Nephron (organoid): Measurements from ENCODE around the gene SLC12A9.
"Not testable (repeated sequence)": the region's sequence is repeated elsewhere in the genome, so short reads cannot be mapped to it uniquely, and the experiment has no call there.

Source experiments
- H3K27ac Mint-ChIP-seq, 3 experiments: 2 replicates each; pipeline ENCODE4 v1.8.0; 2020; ENCODE audit warnings: mixed read lengths in 3 of 3, mild to moderate bottlenecking in 2 of 3, moderate library complexity in 1 of 3
- H3K27me3 Mint-ChIP-seq: 2 replicates; pipeline ENCODE4 v1.8.0; 2021; ENCODE audit warnings: low read depth, mild to moderate bottlenecking, moderate library complexity, mixed read lengths
- H3K36me3 Mint-ChIP-seq: 2 replicates; pipeline ENCODE4 v1.8.0; 2020; ENCODE audit warnings: low read depth, mixed read lengths
- H3K4me1 Mint-ChIP-seq: 2 replicates; pipeline ENCODE4 v1.8.0; 2020; ENCODE audit warnings: mixed read lengths
- H3K4me3 Mint-ChIP-seq, 3 experiments: 2 replicates each; pipeline ENCODE4 v1.8.0; 2020; ENCODE audit warnings: mild to moderate bottlenecking in 3 of 3, mixed read lengths in 3 of 3, moderate library complexity in 2 of 3
- H3K9me3 Mint-ChIP-seq: 2 replicates; pipeline ENCODE4 v1.8.0; 2020; ENCODE audit warnings: mixed read lengths
- TF ChIP-seq, protein P1 (sequence below), 3 experiments: fragments of 200-600 bp; sonication (generic); IDR thresholded peaks; one replicate each; pipeline ENCODE4 v1.5.0; 2021; ENCODE audit warnings: antibody characterized with exemption in 3 of 3; ENCODE audit not compliant: unreplicated experiment in 3 of 3

The SLC12A9 gene

DNA sequence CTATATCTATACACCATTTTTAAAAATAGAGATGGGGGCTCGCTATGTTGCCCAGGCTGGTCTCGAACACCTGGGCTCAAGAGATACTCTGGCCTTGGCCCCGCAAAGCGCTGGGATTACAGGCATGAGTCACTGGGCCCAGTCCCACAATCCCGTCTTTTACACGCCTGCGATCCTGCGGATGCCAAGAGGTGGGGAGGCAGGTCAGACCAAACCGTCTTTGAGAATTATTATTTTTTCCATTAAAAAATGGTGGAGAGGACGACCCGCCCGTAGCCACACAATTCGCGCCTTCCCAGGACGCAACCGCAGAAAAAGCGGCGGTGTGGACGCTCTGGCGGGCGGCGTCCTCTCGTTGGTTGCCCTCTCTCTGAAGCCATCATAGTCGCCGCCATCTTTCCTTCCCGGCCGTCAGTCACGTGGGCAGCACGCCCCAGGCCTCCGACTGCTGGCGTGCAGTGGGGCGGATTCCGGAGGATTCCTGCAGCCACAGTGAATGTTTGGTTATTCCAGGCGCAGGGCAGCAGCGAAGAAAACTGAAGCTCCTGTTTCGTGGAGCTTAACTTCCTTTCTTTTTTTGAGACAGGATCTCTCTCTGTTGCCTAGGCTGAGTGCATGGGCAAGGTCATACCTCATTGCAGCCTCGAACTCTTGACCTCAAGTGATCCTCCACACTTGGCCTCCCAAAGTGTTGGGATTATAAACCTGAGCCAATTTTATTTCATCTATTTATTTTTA, 15.2 kb upstream of the SLC12A9 start:
- Mint-ChIP-seq H3K9me3 (no peaks in the 10 kb centered on the region), H3K27me3 (no peaks in the 10 kb centered on the region), H3K4me3 (peak overlapping the region; percentile 77 to 81 (median 79)), H3K36me3 (no peaks in the 10 kb centered on the region), H3K4me1 (peaks cover 27% of the 10 kb centered on the region), H3K27ac (peak overlapping the region; percentile 96 to 99 (median 98))
- TF ChIP-seq, protein P1, sequence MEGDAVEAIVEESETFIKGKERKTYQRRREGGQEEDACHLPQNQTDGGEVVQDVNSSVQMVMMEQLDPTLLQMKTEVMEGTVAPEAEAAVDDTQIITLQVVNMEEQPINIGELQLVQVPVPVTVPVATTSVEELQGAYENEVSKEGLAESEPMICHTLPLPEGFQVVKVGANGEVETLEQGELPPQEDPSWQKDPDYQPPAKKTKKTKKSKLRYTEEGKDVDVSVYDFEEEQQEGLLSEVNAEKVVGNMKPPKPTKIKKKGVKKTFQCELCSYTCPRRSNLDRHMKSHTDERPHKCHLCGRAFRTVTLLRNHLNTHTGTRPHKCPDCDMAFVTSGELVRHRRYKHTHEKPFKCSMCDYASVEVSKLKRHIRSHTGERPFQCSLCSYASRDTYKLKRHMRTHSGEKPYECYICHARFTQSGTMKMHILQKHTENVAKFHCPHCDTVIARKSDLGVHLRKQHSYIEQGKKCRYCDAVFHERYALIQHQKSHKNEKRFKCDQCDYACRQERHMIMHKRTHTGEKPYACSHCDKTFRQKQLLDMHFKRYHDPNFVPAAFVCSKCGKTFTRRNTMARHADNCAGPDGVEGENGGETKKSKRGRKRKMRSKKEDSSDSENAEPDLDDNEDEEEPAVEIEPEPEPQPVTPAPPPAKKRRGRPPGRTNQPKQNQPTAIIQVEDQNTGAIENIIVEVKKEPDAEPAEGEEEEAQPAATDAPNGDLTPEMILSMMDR (IDR thresholded peaks at IDR 0.05; ENCODE audit: unreplicated experiment in 3 of 3) = no peak

DNA sequence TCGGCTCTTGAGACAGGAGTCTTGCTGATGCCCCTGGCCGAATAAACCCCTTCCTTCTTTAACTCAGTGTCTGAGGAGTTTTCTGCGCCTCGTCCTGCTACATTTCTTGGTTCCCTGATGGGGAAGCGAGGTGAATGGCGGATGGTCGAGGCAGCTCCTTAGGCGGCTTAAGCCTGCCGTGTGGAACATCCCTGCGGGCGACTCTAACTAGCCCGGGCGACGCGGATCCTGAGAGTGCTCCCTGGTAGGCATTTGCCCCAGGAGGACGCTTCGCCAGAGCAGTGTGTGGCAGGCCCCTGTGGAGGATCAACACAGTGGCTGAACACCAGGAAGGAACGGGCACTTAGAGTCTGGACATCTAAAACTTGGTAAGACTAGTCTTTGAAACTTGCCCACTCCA, 13.2 kb upstream of the SLC12A9 start:
- Mint-ChIP-seq H3K27ac (no peak overlapping the region), H3K36me3 (no peaks in the 10 kb centered on the region), H3K27me3 (no peaks in the 10 kb centered on the region), H3K4me1 (peaks cover 27% of the 10 kb centered on the region), H3K4me3 (no peak overlapping the region), H3K9me3 (no peaks in the 10 kb centered on the region)
- TF ChIP-seq, protein P1 (IDR thresholded peaks at IDR 0.05; ENCODE audit: unreplicated experiment in 3 of 3) = no peak

DNA sequence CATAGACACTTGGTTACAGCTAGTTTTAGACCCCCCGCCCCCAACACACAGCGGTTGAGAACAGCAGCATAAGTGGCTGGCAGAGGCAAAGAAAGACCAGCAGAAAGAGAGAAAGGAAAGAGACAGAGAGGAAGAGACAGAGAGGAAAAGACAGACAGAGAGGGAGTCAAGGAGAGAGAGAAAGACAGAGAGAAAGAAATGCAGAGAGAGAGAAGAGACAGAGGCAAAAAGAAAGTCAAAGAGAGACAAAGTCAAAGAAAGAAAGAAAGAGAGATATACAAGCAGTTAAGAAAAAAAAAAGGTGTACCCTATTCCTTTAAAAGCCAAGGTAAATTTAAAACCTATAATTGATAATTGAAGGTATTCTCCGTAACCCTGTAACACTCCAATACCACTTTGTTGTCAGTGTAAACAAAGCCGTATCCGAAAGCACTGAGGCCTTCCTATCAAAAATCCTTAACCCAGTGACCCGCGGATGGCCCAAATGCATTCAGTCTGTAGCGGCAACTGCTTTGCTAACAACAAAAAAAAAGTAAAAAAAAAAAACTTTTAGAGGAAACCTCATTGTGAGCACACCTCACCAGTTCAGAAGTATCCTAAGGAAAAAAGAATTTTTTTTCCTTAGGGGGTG, 11.9 kb upstream of the SLC12A9 start:
- Mint-ChIP-seq H3K9me3 (no peaks in the 10 kb centered on the region), H3K4me1 (peaks cover 24% of the 10 kb centered on the region)
- TF ChIP-seq, protein P1 (IDR thresholded peaks at IDR 0.05; ENCODE audit: unreplicated experiment in 3 of 3) = no peak

DNA sequence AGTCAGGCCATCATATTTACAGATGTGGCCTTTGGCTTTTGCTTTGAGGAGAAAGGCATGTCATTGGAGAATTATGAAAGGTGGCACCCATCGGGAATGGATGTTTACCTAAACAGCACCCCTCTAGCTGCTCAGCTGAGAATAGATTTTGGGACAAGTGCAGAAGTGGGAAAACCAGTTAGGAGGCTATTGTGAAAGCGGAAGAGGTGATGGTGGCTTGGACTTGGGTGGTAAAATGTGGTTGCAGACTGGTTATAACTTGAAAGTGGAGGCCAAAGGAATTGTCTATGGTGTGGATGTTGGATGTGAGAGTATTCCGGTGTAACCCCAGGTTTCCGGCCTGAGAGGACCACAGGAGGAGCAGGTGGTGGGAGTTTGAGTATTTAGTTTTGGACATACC, 5.2 kb upstream of the SLC12A9 start:
- no peak overlapping the region for H3K27ac Mint-ChIP-seq
- H3K27me3 Mint-ChIP-seq = peaks cover 6% of the 10 kb centered on the region
- H3K36me3 Mint-ChIP-seq = no peaks in the 10 kb centered on the region
- peaks cover 5% of the 10 kb centered on the region for H3K4me1 Mint-ChIP-seq
- H3K4me3 Mint-ChIP-seq = no peak overlapping the region
- H3K9me3 Mint-ChIP-seq = no peaks in the 10 kb centered on the region
- TF ChIP-seq, protein P1 (IDR thresholded peaks at IDR 0.05; ENCODE audit: unreplicated experiment in 3 of 3) = no peak

More for the DNA sequence above, 11.9 kb upstream of the SLC12A9 start:
- H3K27me3 Mint-ChIP-seq = no peaks in the 10 kb centered on the region
- peak overlapping the region; percentile 52 to 76 (median 69) for H3K27ac Mint-ChIP-seq
- peak overlapping the region in 2 of 3 experiments; percentile 3 to 50 for H3K4me3 Mint-ChIP-seq
- no peaks in the 10 kb centered on the region for H3K36me3 Mint-ChIP-seq

DNA sequence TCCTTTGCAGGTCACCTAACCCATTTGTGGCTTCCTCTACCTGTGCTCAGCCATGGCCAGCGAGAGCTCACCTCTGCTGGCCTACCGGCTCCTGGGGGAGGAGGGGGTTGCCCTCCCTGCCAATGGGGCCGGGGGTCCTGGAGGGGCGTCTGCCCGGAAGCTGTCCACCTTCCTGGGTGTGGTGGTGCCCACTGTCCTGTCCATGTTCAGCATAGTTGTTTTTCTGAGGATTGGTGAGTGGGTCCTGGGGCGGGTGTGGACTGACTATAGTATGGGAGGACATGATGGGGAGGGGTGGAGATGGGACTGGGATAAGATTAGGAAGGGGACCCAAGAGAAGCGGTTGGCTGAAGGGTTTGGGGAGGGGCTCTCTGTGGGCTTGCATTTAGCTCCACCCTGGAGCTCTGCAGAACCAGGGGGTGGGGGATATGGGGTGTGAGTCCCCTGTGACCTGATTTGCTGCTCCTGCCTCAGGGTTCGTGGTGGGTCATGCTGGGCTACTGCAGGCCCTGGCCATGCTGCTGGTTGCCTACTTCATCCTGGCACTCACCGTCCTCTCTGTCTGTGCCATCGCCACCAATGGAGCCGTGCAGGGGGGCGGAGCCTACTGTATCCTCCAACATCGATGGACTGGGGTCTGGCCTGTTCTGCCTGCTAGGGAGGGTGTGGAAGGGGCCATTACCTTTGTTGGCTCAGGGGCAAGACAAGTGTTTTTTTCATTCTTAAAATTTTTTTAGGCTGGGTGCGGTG, 1.8 kb downstream of the SLC12A9 start:
- Mint-ChIP-seq H3K4me1 (peaks cover 5% of the 10 kb centered on the region), H3K27ac (no peak overlapping the region), H3K36me3 (peaks cover 4% of the 10 kb centered on the region), H3K4me3 (peak overlapping the region in 2 of 3 experiments; percentile 26 to 38), H3K9me3 (no peaks in the 10 kb centered on the region), H3K27me3 (peaks cover 19% of the 10 kb centered on the region)
- TF ChIP-seq, protein P1 (IDR thresholded peaks at IDR 0.05; ENCODE audit: unreplicated experiment in 3 of 3) = no peak

DNA sequence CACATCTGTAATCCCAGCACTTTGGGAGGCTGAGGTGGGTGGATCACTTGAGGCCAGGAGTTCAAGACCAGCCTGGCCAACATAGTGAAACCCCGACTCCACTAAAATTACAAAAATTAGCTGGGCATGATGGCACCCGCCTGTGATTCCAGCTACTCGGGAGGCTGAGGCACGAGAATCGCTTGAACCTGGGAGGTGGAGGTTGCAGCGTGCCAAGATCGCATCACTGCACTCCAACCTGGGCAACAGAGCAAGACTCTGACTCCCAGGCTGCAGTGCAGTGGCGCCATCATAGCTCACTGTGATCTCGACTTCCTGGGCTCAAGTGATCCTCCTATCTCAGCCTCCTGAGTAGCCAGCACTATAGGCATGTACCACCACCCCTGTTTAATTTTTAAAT, 2.4 kb downstream of the SLC12A9 start:
- H3K27me3 Mint-ChIP-seq = peaks cover 21% of the 10 kb centered on the region
- not testable (repeated sequence) for H3K9me3 Mint-ChIP-seq, H3K27ac Mint-ChIP-seq, H3K4me1 Mint-ChIP-seq, H3K36me3 Mint-ChIP-seq
- H3K4me3 Mint-ChIP-seq = peak overlapping the region in 1 of 3 experiments; percentile 26
